Mucosa of descending colon (tissue), 3 donors: ENCODE measurements around the gene NDUFA12. TPM values are rescaled to one million over a fixed set of nuclear protein-coding genes. Genes with fewer than 3 reads are reported as not detected.

Experiments
- ATAC-seq: fragments of 200-7000 bp; cut with Tn5 transposase; one replicate; pipeline ENCODE4 v1.9.1; 2020; ENCODE audit warnings: mild to moderate bottlenecking, moderate library complexity
- DNase-seq, 3 donors: peaks; one replicate each; pipeline ENCODE4 v3.0.0-alpha.2; 2020
- H3K36me3 ChIP-seq: fragments of 200-600 bp; one replicate; pipeline ENCODE4 v1.8.0; 2021; ENCODE audit warnings: low read depth, mild to moderate bottlenecking
- H3K4me1 ChIP-seq: fragments of 200-600 bp; one replicate; pipeline ENCODE4 v1.8.0; 2021; ENCODE audit warnings: low read depth, mild to moderate bottlenecking
- H3K4me3 ChIP-seq: fragments of 200-600 bp; one replicate; pipeline ENCODE4 v1.8.0; 2021; ENCODE audit warnings: mild to moderate bottlenecking
- H3K9me3 ChIP-seq: fragments of 200-600 bp; one replicate; pipeline ENCODE4 v1.8.0; 2021; ENCODE audit warnings: mild to moderate bottlenecking
- intact Hi-C, 2 donors: fragments of 100-400 bp; cut with DNase I in 1 of 2; cut with micrococcal nuclease in 1 of 2; formaldehyde crosslinking; loops; one replicate each; pipeline versions ENCODE4 v1.11.0 to v1.11.1; 2022; cut with DNase I, micrococcal nuclease
- total RNA-seq, 3 donors: library from RNA; stranded (reverse); fragmentation: NEBNext Ultra II Directional in 2 of 3; extraction: Animal tissue kit (Norgen Biotek cat#: 25700) in 2 of 3; gene quantifications; one replicate each; pipeline versions ENCODE4 v1.2.1 to v1.2.4, GENCODE V29; 2021 to 2023
- TF ChIP-seq, protein P1 (sequence below): fragments of 200-600 bp; IDR thresholded peaks from one replicate; pipeline ENCODE4 v1.8.0; 2022; ENCODE audit warnings: antibody characterized with exemption, mild to moderate bottlenecking
- donor health status: DM: no; HTN: no; CAD: no; lungs with moderate emphysema.
- donor health status: DM: no; HTN: no; CAD: no.
- donor health status: DM: no; HTN: yes; CAD: no.

NDUFA12 gene
- total RNA-seq, 3 donors from 2014 or later: 107 to 124 (median 113) TPM

DNA sequence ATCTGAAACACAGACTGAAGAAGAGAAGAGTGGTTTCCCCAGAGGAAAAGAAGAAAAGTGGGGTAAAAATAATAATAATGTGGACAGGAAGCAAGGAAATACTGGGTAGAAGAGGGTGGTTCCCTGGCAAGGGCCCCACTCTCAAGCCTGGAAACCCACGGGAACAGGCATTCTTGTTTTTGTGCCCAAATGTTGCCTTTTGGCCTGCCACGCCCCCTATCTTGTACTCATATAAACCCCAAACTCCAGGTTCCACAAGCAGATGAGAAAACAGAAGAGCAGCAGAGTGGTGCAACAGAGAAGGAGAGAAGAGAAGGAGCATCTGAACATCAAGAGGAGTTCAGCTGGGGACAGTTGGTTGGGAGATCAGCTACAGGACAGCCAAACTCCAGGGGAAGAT, 51.2 kb downstream of the NDUFA12 start:
- DNase-seq (no peak), ATAC-seq (no peak)
- H3K36me3 ChIP-seq: no peaks in the 10 kb centered on the region
- TF ChIP-seq, protein P1, sequence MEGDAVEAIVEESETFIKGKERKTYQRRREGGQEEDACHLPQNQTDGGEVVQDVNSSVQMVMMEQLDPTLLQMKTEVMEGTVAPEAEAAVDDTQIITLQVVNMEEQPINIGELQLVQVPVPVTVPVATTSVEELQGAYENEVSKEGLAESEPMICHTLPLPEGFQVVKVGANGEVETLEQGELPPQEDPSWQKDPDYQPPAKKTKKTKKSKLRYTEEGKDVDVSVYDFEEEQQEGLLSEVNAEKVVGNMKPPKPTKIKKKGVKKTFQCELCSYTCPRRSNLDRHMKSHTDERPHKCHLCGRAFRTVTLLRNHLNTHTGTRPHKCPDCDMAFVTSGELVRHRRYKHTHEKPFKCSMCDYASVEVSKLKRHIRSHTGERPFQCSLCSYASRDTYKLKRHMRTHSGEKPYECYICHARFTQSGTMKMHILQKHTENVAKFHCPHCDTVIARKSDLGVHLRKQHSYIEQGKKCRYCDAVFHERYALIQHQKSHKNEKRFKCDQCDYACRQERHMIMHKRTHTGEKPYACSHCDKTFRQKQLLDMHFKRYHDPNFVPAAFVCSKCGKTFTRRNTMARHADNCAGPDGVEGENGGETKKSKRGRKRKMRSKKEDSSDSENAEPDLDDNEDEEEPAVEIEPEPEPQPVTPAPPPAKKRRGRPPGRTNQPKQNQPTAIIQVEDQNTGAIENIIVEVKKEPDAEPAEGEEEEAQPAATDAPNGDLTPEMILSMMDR: no peak
- H3K9me3 ChIP-seq: no peaks in the 10 kb centered on the region
- H3K4me3 ChIP-seq: no peak overlapping the region
- peaks cover 4% of the 10 kb centered on the region for H3K4me1 ChIP-seq
- intact Hi-C loops: no loop called here

- H3K4me3 ChIP-seq: no peak overlapping the region
- H3K4me1 ChIP-seq: peaks cover 4% of the 10 kb centered on the region
- no peaks in the 10 kb centered on the region for H3K9me3 ChIP-seq
- DNase-seq: no peak
- TF ChIP-seq, protein P1: no peak
- intact Hi-C loops: no loop called here
- no peaks in the 10 kb centered on the region for H3K36me3 ChIP-seq
- ATAC-seq: no peak
Measured at GRCh38 chr12:94951071-94951934, 52.2 kb downstream of the NDUFA12 start.

GRCh38 chr12:94948232-94948810, 55.2 kb downstream of the NDUFA12 start:
- TF ChIP-seq, protein P1: no peak
- intact Hi-C loops: no loop called here

DNA sequence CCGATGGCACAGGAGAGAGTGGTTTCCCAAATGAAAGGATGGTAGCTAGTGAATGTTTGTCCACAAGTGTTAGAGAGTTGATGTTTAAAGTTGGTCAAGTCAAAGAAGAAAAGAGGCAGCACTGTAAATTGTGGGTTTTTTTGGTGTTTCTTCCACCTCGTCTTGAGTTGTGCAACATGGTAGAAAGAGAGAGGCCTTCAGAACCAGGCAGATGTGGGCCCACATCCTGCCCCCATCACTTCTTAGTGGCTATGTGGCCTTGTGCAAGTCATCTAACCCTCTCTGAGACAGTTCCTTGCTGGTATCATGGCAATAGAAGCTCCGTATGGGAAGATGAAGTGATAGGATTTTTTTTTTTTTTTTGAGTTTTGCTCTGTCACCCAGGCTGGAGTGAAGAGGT, 60.8 kb downstream of the NDUFA12 start:
- Histone ChIP-seq H3K9me3 (no peaks in the 10 kb centered on the region), H3K4me1 (no peaks in the 10 kb centered on the region), H3K4me3 (no peak overlapping the region), H3K36me3 (no peaks in the 10 kb centered on the region)
- no peak for DNase-seq
- no peak for ATAC-seq
- intact Hi-C loops: no loop called here
- TF ChIP-seq, protein P1: no peak

More at GRCh38 chr12:94948232-94948810, 55.2 kb downstream of the NDUFA12 start:
- Histone ChIP-seq H3K9me3 (no peaks in the 10 kb centered on the region), H3K36me3 (no peaks in the 10 kb centered on the region), H3K4me1 (peaks cover 4% of the 10 kb centered on the region), H3K4me3 (no peak overlapping the region)
- ATAC-seq: no peak
- no peak for DNase-seq

- ATAC-seq: peak; percentile 70
- Histone ChIP-seq H3K4me3 (no peak overlapping the region), H3K9me3 (no peaks in the 10 kb centered on the region), H3K36me3 (no peaks in the 10 kb centered on the region), H3K4me1 (no peaks in the 10 kb centered on the region)
- intact Hi-C loops: no loop called here
- DNase-seq: peak in 1 of 3 donors; percentile 18
- TF ChIP-seq, protein P1: no peak
Measured at GRCh38 chr12:94941440-94941862, 62.0 kb downstream of the NDUFA12 start.
